SK-N-SH (cell line): ENCODE measurements around the gene ITM2C. TPM values are rescaled to one million over a fixed set of nuclear protein-coding genes. Genes with fewer than 3 reads are reported as not detected.

Experiments
- CTCF ChIA-PET: fragments of 300-600, 350-600 bp; formaldehyde crosslinking; extraction: SDS; loops from one replicate; lab custom pipeline; 2021; lab: Yijun Ruan, JAX
- POLR2A ChIA-PET: fragments of 350-600 bp; sonication (Branson Sonifier 250); formaldehyde crosslinking; extraction: SDS; loops from one replicate; lab custom pipeline; 2020; ENCODE audit warnings: antibody characterized with exemption, inconsistent platforms; lab: Yijun Ruan, JAX
- DNase-seq: peaks from one replicate; pipeline ENCODE4 v3.0.0; 2012
- H2AFZ ChIP-seq: fragments of 200-600 bp; sonication (generic); 2 replicates; pipeline ENCODE4 v1.8.1; 2016; ENCODE audit warnings: antibody characterized with exemption, mild to moderate bottlenecking, low read depth
- H3F3A ChIP-seq: fragments of 200-600 bp; sonication (generic); replicated peaks from 2 replicates; pipeline ENCODE3; 2016; ENCODE audit warnings: antibody characterized with exemption, mild to moderate bottlenecking; ENCODE audit not compliant: insufficient read depth
- H3K27ac ChIP-seq, 2 experiments: fragments of 200-500 bp in 1 of 2; fragments of 200-600 bp in 1 of 2; sonication (Bioruptor generic) in 1 of 2; sonication (generic), shearing (Covaris generic) in 1 of 2; 2 replicates each; pipeline versions ENCODE4 v1.5.1 to v1.6.1; 2014 to 2016; ENCODE audit warnings: low read depth in 2 of 2, inconsistent platforms in 1 of 2, low read length in 1 of 2, mild to moderate bottlenecking in 1 of 2, mixed read lengths in 1 of 2
- H3K27me3 ChIP-seq: fragments of 200-600 bp; sonication (generic), shearing (Covaris generic); 2 replicates; pipeline ENCODE4 v1.6.1; 2016; ENCODE audit warnings: mixed run types; ENCODE audit not compliant: insufficient read depth
- H3K36me3 ChIP-seq, 2 experiments: fragments of 200-500 bp in 1 of 2; fragments of 200-600 bp in 1 of 2; sonication (Bioruptor generic) in 1 of 2; sonication (generic) in 1 of 2; replicated peaks in 1 of 2; 2 replicates each; pipeline versions ENCODE3 to v1.5.1; 2014 to 2016; ENCODE audit warnings: low read length in 1 of 2, mild to moderate bottlenecking in 1 of 2; ENCODE audit not compliant: insufficient read depth in 2 of 2, control insufficient read depth in 1 of 2
- H3K4me1 ChIP-seq, 2 experiments: fragments of 200-500 bp in 1 of 2; fragments of 200-600 bp in 1 of 2; sonication (Bioruptor generic) in 1 of 2; sonication (generic), shearing (Covaris generic) in 1 of 2; 2 replicates each; pipeline versions ENCODE4 v1.5.1 to v1.6.1; 2014 to 2016; ENCODE audit warnings: low read depth in 1 of 2, low read length in 1 of 2, mixed run types in 1 of 2; ENCODE audit not compliant: insufficient read depth in 2 of 2, control insufficient read depth in 1 of 2
- H3K4me2 ChIP-seq: fragments of 200-600 bp; sonication (generic), shearing (Covaris generic); 2 replicates; pipeline ENCODE4 v1.6.1; 2017; ENCODE audit warnings: mixed run types
- H3K4me3 ChIP-seq, 2 experiments: fragments of 200-500 bp in 1 of 2; fragments of 200-600 bp in 1 of 2; sonication (Bioruptor generic) in 1 of 2; sonication (generic), shearing (Covaris generic) in 1 of 2; 2 replicates each; pipeline versions ENCODE4 v1.5.1 to v1.8.1; 2014 to 2016; ENCODE audit warnings: low read depth in 2 of 2, inconsistent platforms in 1 of 2, low read length in 1 of 2, mild to moderate bottlenecking in 1 of 2, mixed read lengths in 1 of 2, moderate library complexity in 1 of 2
- H3K79me2 ChIP-seq: fragments of 200-600 bp; sonication (generic); 2 replicates; pipeline ENCODE4 v1.8.1; 2017; ENCODE audit warnings: mild to moderate bottlenecking; ENCODE audit not compliant: insufficient read depth
- H3K9ac ChIP-seq: fragments of 200-600 bp; sonication (generic); 2 replicates; pipeline ENCODE4 v1.6.1; 2017; ENCODE audit warnings: mixed run types
- H3K9me2 ChIP-seq: fragments of 200-600 bp; sonication (generic); 2 replicates; pipeline ENCODE4 v1.6.1; 2017; ENCODE audit warnings: mixed run types
- H3K9me3 ChIP-seq: fragments of 200-600 bp; sonication (generic); 2 replicates; pipeline ENCODE4 v1.6.1; 2017; ENCODE audit warnings: mixed run types, mild to moderate bottlenecking, moderate library complexity
- H4K20me1 ChIP-seq: fragments of 200-600 bp; sonication (generic); 2 replicates; pipeline ENCODE4 v1.6.1; 2017; ENCODE audit warnings: mild to moderate bottlenecking, mixed run types; ENCODE audit not compliant: insufficient read depth
- ELF1 ChIP-seq: IDR thresholded peaks from 2 replicates; pipeline ENCODE4 v1.4.0; 2012
- EZH2phosphoT487 ChIP-seq: fragments of 200-600 bp; sonication (generic); IDR thresholded peaks from 2 replicates; pipeline ENCODE4 v1.6.1; 2017; ENCODE audit warnings: low read depth, mixed run types, mild to moderate bottlenecking, antibody characterized with exemption, moderate library complexity, borderline replicate concordance
- FOXJ3 ChIP-seq: sonication (generic); formaldehyde crosslinking; IDR thresholded peaks from 2 replicates; pipeline ENCODE4 v1.5.1; 2020; ENCODE audit warnings: mild to moderate bottlenecking, missing genetic modification reagents
- FOXM1 ChIP-seq: IDR thresholded peaks from 2 replicates; pipeline ENCODE4 v1.4.0; 2012; ENCODE audit warnings: low read depth, mild to moderate bottlenecking
- GABPA ChIP-seq: IDR thresholded peaks from 2 replicates; pipeline ENCODE4 v1.4.0; 2012; ENCODE audit warnings: low read depth, mild to moderate bottlenecking
- GATA2 ChIP-seq: sonication (generic); formaldehyde crosslinking; IDR thresholded peaks from 2 replicates; pipeline ENCODE4 v1.5.0; 2020; ENCODE audit warnings: mild to moderate bottlenecking, missing genetic modification reagents
- JUND ChIP-seq: IDR thresholded peaks from 2 replicates; pipeline ENCODE4 v1.4.0; 2012
- MEF2A ChIP-seq: IDR thresholded peaks from 2 replicates; pipeline ENCODE4 v1.4.0; 2012; ENCODE audit warnings: low read depth, borderline replicate concordance
- MXI1 ChIP-seq: IDR thresholded peaks from 2 replicates; pipeline ENCODE4 v1.6.1; 2012; ENCODE audit warnings: mild to moderate bottlenecking, low read depth, low read length, improper control_type of control experiment
- NFIC ChIP-seq: IDR thresholded peaks from 2 replicates; pipeline ENCODE4 v1.4.0; 2012; ENCODE audit warnings: borderline replicate concordance
- NRF1 ChIP-seq: IDR thresholded peaks from 2 replicates; pipeline ENCODE4 v1.6.1; 2012; ENCODE audit warnings: low read depth, mild to moderate bottlenecking, low read length
- POLR2AphosphoS5 ChIP-seq: IDR thresholded peaks from 2 replicates; pipeline ENCODE4 v1.6.1; 2012; ENCODE audit warnings: low read depth, low read length
- RAD21 ChIP-seq: IDR thresholded peaks from 2 replicates; pipeline ENCODE4 v1.6.1; 2012; ENCODE audit warnings: mild to moderate bottlenecking, low read length
- RCOR1 ChIP-seq: fragments of 150-350 bp; IDR thresholded peaks from 2 replicates; pipeline ENCODE4 v1.6.1; 2017; ENCODE audit warnings: antibody characterized with exemption, low read length
- RFX5 ChIP-seq: IDR thresholded peaks from 2 replicates; pipeline ENCODE4 v1.6.1; 2012; ENCODE audit warnings: mild to moderate bottlenecking, improper control_type of control experiment, low read length
- SIN3A ChIP-seq: IDR thresholded peaks from 2 replicates; pipeline ENCODE4 v1.6.1; 2012; ENCODE audit warnings: low read depth, mild to moderate bottlenecking, low read length, moderate library complexity, borderline replicate concordance
- SMC3 ChIP-seq: IDR thresholded peaks from 2 replicates; pipeline ENCODE4 v1.6.1; 2012; ENCODE audit warnings: low read depth, low read length, improper control_type of control experiment
- TAF1 ChIP-seq: IDR thresholded peaks from 2 replicates; pipeline ENCODE4 v1.6.1; 2012; ENCODE audit warnings: low read depth, mild to moderate bottlenecking, low read length, moderate library complexity, borderline replicate concordance
- TCF12 ChIP-seq: IDR thresholded peaks from 2 replicates; pipeline ENCODE4 v1.4.0; 2012
- TEAD4 ChIP-seq: IDR thresholded peaks from 2 replicates; pipeline ENCODE4 v1.4.0; 2012; ENCODE audit warnings: mild to moderate bottlenecking, borderline replicate concordance; ENCODE audit not compliant: insufficient read depth
- WGBS: methylation state at CpG from one replicate; pipeline ENCODE4 v1.1.6; 2017; ENCODE audit warnings: low lambda C conversion rate; 5-methylcytosine and 5-hydroxymethylcytosine counted together
- polyA plus RNA-seq, 3 experiments: library from polyadenylated mRNA; depleted of rRNA; stranded (reverse); fragments of >200 nt; gene quantifications; 2 replicates each; pipeline ENCODE4 v1.2.3, GENCODE V29; 2012
- TF ChIP-seq, protein P1 (sequence below): IDR thresholded peaks from 2 replicates; pipeline ENCODE4 v1.4.0; 2012; ENCODE audit warnings: low read depth, borderline replicate concordance
- TF ChIP-seq, protein P2 (sequence below): IDR thresholded peaks from 2 replicates; pipeline ENCODE4; 2012
- TF ChIP-seq, protein P3 (sequence below): fragments of 150-350 bp; IDR thresholded peaks from 2 replicates; pipeline ENCODE4 v1.6.1; 2017; ENCODE audit warnings: antibody characterized with exemption, low read length, low read depth, borderline replicate concordance
- TF ChIP-seq, protein P4 (sequence below): IDR thresholded peaks from 2 replicates; pipeline ENCODE4 v1.4.0; 2012; ENCODE audit warnings: low read depth, borderline replicate concordance
- TF ChIP-seq, protein P5 (sequence below): fragments of 200-600 bp; sonication (generic); IDR thresholded peaks from 2 replicates; pipeline ENCODE4 v1.6.1; 2017; ENCODE audit warnings: antibody characterized with exemption, mild to moderate bottlenecking, moderate library complexity
- TF ChIP-seq, protein P6 (sequence below): IDR thresholded peaks from 2 replicates; pipeline ENCODE4 v1.4.0; 2012; ENCODE audit warnings: low read depth
- TF ChIP-seq, protein P7 (sequence below): fragments of 150-350 bp; IDR thresholded peaks from 2 replicates; pipeline ENCODE4 v1.6.1; 2016; ENCODE audit warnings: mild to moderate bottlenecking, low read depth, low read length

ITM2C gene
- polyA plus RNA-seq, 1 of the 3 experiments (the other 2 are of a cell fraction): 288 TPM

DNA sequence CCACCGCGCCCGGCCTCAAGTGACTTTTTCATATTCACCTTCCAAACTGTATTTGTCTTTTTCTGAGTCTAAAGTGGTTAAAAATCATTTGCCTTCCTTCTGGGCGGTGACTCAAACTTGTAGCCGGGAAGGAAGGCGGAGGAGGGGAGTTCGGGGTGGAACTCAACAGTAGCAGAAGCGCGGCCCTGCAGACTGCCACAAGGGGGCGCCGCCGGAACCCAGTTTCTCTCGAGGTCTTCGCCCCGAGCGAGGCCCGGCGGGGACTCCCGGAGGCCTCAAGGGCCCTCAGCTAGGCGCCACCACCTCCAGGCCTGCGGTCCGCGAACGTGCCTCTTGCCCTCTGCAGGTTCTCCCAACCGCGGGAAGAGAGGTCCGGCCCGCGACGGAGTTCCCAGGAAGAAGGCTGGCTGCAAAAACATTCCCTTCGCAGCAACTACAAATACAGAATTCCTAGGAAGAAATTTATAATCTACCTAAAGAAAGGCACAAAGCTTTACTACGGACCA, 16.8 kb upstream of the ITM2C start:
- Histone ChIP-seq H3K9ac (no peak overlapping the region), H3K4me2 (no peak overlapping the region), H3K36me3 (no peaks in the 10 kb centered on the region), H4K20me1 (no peaks in the 10 kb centered on the region), H3K4me3 (peak overlapping the region in 1 of 2 experiments; percentile 32; a peak in 1 of 4 replicates), H3K9me2 (no peaks in the 10 kb centered on the region), H3K9me3 (no peaks in the 10 kb centered on the region), H3K27me3 (peaks cover 2% of the 10 kb centered on the region; the same call in 1 of the 2 replicates), H3K27ac (no peak overlapping the region), H3K79me2 (no peaks in the 10 kb centered on the region), H3K4me1 (no peaks in the 10 kb centered on the region; a peak in 1 of 4 replicates), H2AFZ (0 out of 2 replicates have a peak overlapping the region, but pooled peaks have one; percentile 48), H3F3A (no peaks in the 10 kb centered on the region)
- ChIA-PET POLR2A (no interaction called here), CTCF (interaction anchor here (0.6 to 10.0 kb wide), 32 partner anchors 8 to 1592 kb away, joined by 3 to 106 read pairs (median 5); partner anchors contain the start of gene ITM2C)
- peak; percentile 89 for DNase-seq
- WGBS: 26% methylated on average over 18 of the region's 32 CpGs
- TF ChIP-seq MXI1: no peak
- TF ChIP-seq TCF12: no peak
- TF ChIP-seq SIN3A: no peak
- no peak for TF ChIP-seq TAF1
- TF ChIP-seq ELF1: no peak
- peak; percentile 76 for TF ChIP-seq RAD21
- no peak for TF ChIP-seq GABPA
- no peak for TF ChIP-seq NRF1
- peak; percentile 51; the same call in 1 of the 2 replicates for TF ChIP-seq RCOR1
- TF ChIP-seq, protein P1, sequence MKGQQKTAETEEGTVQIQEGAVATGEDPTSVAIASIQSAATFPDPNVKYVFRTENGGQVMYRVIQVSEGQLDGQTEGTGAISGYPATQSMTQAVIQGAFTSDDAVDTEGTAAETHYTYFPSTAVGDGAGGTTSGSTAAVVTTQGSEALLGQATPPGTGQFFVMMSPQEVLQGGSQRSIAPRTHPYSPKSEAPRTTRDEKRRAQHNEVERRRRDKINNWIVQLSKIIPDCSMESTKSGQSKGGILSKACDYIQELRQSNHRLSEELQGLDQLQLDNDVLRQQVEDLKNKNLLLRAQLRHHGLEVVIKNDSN: no peak
- no peak for TF ChIP-seq TEAD4
- TF ChIP-seq FOXM1: no peak
- 0 out of 2 replicates have a peak, but pooled peaks have one; percentile 11 for TF ChIP-seq NFIC
- TF ChIP-seq, protein P2, sequence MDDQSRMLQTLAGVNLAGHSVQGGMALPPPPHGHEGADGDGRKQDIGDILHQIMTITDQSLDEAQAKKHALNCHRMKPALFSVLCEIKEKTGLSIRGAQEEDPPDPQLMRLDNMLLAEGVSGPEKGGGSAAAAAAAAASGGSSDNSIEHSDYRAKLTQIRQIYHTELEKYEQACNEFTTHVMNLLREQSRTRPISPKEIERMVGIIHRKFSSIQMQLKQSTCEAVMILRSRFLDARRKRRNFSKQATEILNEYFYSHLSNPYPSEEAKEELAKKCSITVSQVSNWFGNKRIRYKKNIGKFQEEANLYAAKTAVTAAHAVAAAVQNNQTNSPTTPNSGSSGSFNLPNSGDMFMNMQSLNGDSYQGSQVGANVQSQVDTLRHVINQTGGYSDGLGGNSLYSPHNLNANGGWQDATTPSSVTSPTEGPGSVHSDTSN: 0 out of 2 replicates have a peak, but pooled peaks have one; percentile 7
- no peak for TF ChIP-seq RFX5
- TF ChIP-seq EZH2phosphoT487: no peak
- TF ChIP-seq MEF2A: no peak
- TF ChIP-seq SMC3: peak; percentile 84
- TF ChIP-seq, protein P3, sequence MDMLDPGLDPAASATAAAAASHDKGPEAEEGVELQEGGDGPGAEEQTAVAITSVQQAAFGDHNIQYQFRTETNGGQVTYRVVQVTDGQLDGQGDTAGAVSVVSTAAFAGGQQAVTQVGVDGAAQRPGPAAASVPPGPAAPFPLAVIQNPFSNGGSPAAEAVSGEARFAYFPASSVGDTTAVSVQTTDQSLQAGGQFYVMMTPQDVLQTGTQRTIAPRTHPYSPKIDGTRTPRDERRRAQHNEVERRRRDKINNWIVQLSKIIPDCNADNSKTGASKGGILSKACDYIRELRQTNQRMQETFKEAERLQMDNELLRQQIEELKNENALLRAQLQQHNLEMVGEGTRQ: no peak
- TF ChIP-seq, protein P4, sequence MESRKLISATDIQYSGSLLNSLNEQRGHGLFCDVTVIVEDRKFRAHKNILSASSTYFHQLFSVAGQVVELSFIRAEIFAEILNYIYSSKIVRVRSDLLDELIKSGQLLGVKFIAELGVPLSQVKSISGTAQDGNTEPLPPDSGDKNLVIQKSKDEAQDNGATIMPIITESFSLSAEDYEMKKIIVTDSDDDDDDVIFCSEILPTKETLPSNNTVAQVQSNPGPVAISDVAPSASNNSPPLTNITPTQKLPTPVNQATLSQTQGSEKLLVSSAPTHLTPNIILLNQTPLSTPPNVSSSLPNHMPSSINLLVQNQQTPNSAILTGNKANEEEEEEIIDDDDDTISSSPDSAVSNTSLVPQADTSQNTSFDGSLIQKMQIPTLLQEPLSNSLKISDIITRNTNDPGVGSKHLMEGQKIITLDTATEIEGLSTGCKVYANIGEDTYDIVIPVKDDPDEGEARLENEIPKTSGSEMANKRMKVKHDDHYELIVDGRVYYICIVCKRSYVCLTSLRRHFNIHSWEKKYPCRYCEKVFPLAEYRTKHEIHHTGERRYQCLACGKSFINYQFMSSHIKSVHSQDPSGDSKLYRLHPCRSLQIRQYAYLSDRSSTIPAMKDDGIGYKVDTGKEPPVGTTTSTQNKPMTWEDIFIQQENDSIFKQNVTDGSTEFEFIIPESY: no peak
- TF ChIP-seq POLR2AphosphoS5: no peak
- TF ChIP-seq, protein P5, sequence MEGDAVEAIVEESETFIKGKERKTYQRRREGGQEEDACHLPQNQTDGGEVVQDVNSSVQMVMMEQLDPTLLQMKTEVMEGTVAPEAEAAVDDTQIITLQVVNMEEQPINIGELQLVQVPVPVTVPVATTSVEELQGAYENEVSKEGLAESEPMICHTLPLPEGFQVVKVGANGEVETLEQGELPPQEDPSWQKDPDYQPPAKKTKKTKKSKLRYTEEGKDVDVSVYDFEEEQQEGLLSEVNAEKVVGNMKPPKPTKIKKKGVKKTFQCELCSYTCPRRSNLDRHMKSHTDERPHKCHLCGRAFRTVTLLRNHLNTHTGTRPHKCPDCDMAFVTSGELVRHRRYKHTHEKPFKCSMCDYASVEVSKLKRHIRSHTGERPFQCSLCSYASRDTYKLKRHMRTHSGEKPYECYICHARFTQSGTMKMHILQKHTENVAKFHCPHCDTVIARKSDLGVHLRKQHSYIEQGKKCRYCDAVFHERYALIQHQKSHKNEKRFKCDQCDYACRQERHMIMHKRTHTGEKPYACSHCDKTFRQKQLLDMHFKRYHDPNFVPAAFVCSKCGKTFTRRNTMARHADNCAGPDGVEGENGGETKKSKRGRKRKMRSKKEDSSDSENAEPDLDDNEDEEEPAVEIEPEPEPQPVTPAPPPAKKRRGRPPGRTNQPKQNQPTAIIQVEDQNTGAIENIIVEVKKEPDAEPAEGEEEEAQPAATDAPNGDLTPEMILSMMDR: peak; percentile 84
- TF ChIP-seq FOXJ3 (CRISPR knock-in tag): no peak
- no peak for TF ChIP-seq GATA2 (CRISPR knock-in tag)
- TF ChIP-seq, protein P6, sequence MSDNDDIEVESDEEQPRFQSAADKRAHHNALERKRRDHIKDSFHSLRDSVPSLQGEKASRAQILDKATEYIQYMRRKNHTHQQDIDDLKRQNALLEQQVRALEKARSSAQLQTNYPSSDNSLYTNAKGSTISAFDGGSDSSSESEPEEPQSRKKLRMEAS: peak; percentile 59; the same call in 1 of the 2 replicates
- TF ChIP-seq JUND: no peak
- TF ChIP-seq, protein P7, sequence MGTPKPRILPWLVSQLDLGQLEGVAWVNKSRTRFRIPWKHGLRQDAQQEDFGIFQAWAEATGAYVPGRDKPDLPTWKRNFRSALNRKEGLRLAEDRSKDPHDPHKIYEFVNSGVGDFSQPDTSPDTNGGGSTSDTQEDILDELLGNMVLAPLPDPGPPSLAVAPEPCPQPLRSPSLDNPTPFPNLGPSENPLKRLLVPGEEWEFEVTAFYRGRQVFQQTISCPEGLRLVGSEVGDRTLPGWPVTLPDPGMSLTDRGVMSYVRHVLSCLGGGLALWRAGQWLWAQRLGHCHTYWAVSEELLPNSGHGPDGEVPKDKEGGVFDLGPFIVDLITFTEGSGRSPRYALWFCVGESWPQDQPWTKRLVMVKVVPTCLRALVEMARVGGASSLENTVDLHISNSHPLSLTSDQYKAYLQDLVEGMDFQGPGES: no peak
